T-helper 1 cell treated with Interleukin-12 subunit alpha and Interleukin-12 subunit beta and Interleukin-4 antibody, amounts not matched to agents 30 ng/mL and 1 ng/mL, for 36 hours (primary cell): ENCODE results near the gene AMZ2. TPM values are rescaled to one million over a fixed set of nuclear protein-coding genes. Genes with fewer than 3 reads are reported as not detected.

ENCODE experiments used
- total RNA-seq: library from RNA; stranded (reverse); gene quantifications from 2 replicates; pipeline ENCODE4 v1.2.3, GENCODE V29; 2022

The AMZ2 gene
- total RNA-seq, 1 donor from 2014 or later = 70.7 TPM

Other genes starting within 250 kb of the AMZ2 start
- gene KPNA2, start 212.3 kb upstream of the AMZ2 start, total RNA-seq = 159 and 179 TPM in 2 replicates
- 4.9 and 5.1 TPM in 2 replicates for gene SLC16A6, start 43.1 kb downstream of the AMZ2 start, total RNA-seq
- 6.9 and 7.4 TPM in 2 replicates for gene ARSG, start 43.5 kb downstream of the AMZ2 start, total RNA-seq
- 22.5 and 25.7 TPM in 2 replicates for gene WIPI1, start 209.5 kb downstream of the AMZ2 start, total RNA-seq